K562 (cell line): Measurements from ENCODE around the gene TMEM217. TPM values are rescaled to one million over a fixed set of nuclear protein-coding genes. Genes with fewer than 3 reads are reported as not detected.
A peak's percentile ranks its signal among the peaks of the same experiment; 100 is the strongest.

Experiments
- ATF4 ChIP-seq: fragments of 450-650 bp; formaldehyde crosslinking; IDR thresholded peaks from 2 replicates; pipeline ENCODE4 v1.4.0; 2022; ENCODE audit warnings: mild to moderate bottlenecking, moderate library complexity
- CSDE1 ChIP-seq, 2 experiments: fragments of 450-650 bp; IDR thresholded peaks; 2 replicates each; pipeline ENCODE4 v1.6.1; 2016; ENCODE audit warnings: mild to moderate bottlenecking in 1 of 2
- CTCF ChIP-seq, 3 experiments: IDR thresholded peaks in 2 of 3; conservative IDR thresholded peaks in 1 of 3; 2 replicates each; pipeline ENCODE4 v1.5.1; 2011 to 2012; ENCODE audit warnings: low read length in 3 of 3, mild to moderate bottlenecking in 3 of 3, control low read depth in 2 of 3, improper control_type of control experiment in 1 of 3, inconsistent platforms in 1 of 3, low read depth in 1 of 3, mixed read lengths in 1 of 3, moderate library complexity in 1 of 3; ENCODE audit not compliant: insufficient read depth in 2 of 3
- ERF ChIP-seq: fragments of 450-650 bp; formaldehyde crosslinking; IDR thresholded peaks from 2 replicates; pipeline ENCODE4 v1.4.0; 2020; ENCODE audit warnings: mild to moderate bottlenecking, mixed read lengths
- FOXA3 ChIP-seq, 2 experiments: fragments of 450-650 bp in 1 of 2; sonication (generic) in 1 of 2; formaldehyde crosslinking; IDR thresholded peaks in 1 of 2; conservative IDR thresholded peaks in 1 of 2; 2 replicates each; pipeline versions ENCODE4 v1.4.0 to v1.8.0; 2020 to 2022; ENCODE audit warnings: mild to moderate bottlenecking in 2 of 2, missing genetic modification reagents in 1 of 2
- JUN ChIP-seq, 2 experiments: sonication (generic) in 1 of 2; formaldehyde crosslinking in 1 of 2; IDR thresholded peaks; 2 replicates each; pipeline versions ENCODE4 v1.6.1 to v1.8.0; 2012 to 2022; ENCODE audit warnings: borderline replicate concordance in 2 of 2, mild to moderate bottlenecking in 2 of 2, improper control_type of control experiment in 1 of 2, low read depth in 1 of 2, low read length in 1 of 2, missing genetic modification reagents in 1 of 2
- MLLT1 ChIP-seq, 2 experiments: fragments of 450-650 bp; IDR thresholded peaks; 2 replicates each; pipeline ENCODE4 v1.6.1; 2016
- MXD1 ChIP-seq: fragments of 250-450 bp; sonication (Bioruptor Pico); IDR thresholded peaks from 2 replicates; pipeline ENCODE4 v1.8.0; 2021; ENCODE audit warnings: borderline replicate concordance, mild to moderate bottlenecking, moderate library complexity; ENCODE audit not compliant: poor library complexity, severe bottlenecking
- NFE2L1 ChIP-seq: fragments of 450-650 bp; IDR thresholded peaks from 2 replicates; pipeline ENCODE4 v1.6.1; 2016; ENCODE audit warnings: missing genetic modification characterization, low read depth, mild to moderate bottlenecking, missing compliant biosample characterization, moderate library complexity, borderline replicate concordance
- NR2C1 ChIP-seq, 2 experiments: fragments of 450-650 bp; IDR thresholded peaks; 2 replicates each; pipeline ENCODE4 v1.6.1; 2017; ENCODE audit warnings: mild to moderate bottlenecking in 2 of 2, antibody characterized with exemption in 1 of 2, inconsistent platforms in 1 of 2, missing compliant biosample characterization in 1 of 2, missing genetic modification characterization in 1 of 2
- PML ChIP-seq: IDR thresholded peaks from 2 replicates; pipeline ENCODE4 v1.6.1; 2012; ENCODE audit warnings: low read length, inconsistent platforms
- TAF1 ChIP-seq: IDR thresholded peaks from 2 replicates; pipeline ENCODE4 v1.6.1; 2011; ENCODE audit warnings: mild to moderate bottlenecking, low read length, moderate library complexity; ENCODE audit not compliant: insufficient read depth, control insufficient read depth, severe bottlenecking; ENCODE audit errors: extremely low read depth
- TBL1XR1 ChIP-seq, 2 experiments: IDR thresholded peaks; 2 replicates each; pipeline ENCODE4 v1.6.1; 2012; ENCODE audit warnings: improper control_type of control experiment in 2 of 2, low read length in 2 of 2, mild to moderate bottlenecking in 1 of 2
- USF1 ChIP-seq: sonication (generic); formaldehyde crosslinking; IDR thresholded peaks from 2 replicates; pipeline ENCODE4 v1.9.0; 2022; ENCODE audit warnings: mild to moderate bottlenecking, missing genetic modification reagents
- ZBTB2 ChIP-seq: fragments of 450-650 bp; IDR thresholded peaks from 2 replicates; pipeline ENCODE4 v1.6.1; 2016; ENCODE audit warnings: antibody characterized with exemption
- polyA plus RNA-seq, 8 experiments: library from polyadenylated mRNA; depleted of rRNA in 4 of 8; stranded (reverse) in 5 of 8; unstranded in 3 of 8; fragments of >200 nt; fragmentation: Nextera tagmentation in 2 of 8; fragmentation: Illumina TruSeq in 1 of 8; extraction: Ambion mirVana in 2 of 8; extraction: Trizol in 1 of 8; gene quantifications; 2 replicates each; pipeline versions ENCODE4 v1.2.1 to v1.2.3, GENCODE V29; 2011 to 2014; ENCODE audit warnings: inconsistent platforms in 1 of 8, missing spikeins in 1 of 8
- total RNA-seq, 7 experiments: library from RNA; depleted of rRNA in 6 of 7; stranded (reverse); fragments of >200 nt in 6 of 7; fragmentation: Illumina TruSeq in 2 of 7; extraction: Trizol in 2 of 7; gene quantifications; 2 replicates each; pipeline versions ENCODE4 v1.2.1 to v1.2.3, GENCODE V29; 2011 to 2021; ENCODE audit warnings: low replicate concordance in 1 of 7

Gene TMEM217
- total and polyA plus RNA-seq, 9 of the 15 experiments (the other 6 are each of a cell fraction or from before 2014, with no cell fraction given): 1.3 to 8.0 (median 1.9) TPM

- TF ChIP-seq TAF1 (no peak), ATF4 (0 out of 2 replicates have a peak, but pooled peaks have one; percentile 0), MLLT1 (IDR thresholded peaks at IDR 0.05) (peak in 1 of 2 experiments; percentile 17; a peak in 1 of 4 replicates), CTCF (IDR thresholded peaks at IDR 0.05 in 2 of 3, conservative IDR thresholded peaks at IDR 0.05 in 1 of 3; ENCODE audit: insufficient read depth in 2 of 3, low read depth in 1 of 3, low read length in 3 of 3) (peak; percentile 10 to 30 (median 20); a peak in 1 of 6 replicates), USF1 (CRISPR knock-in tag) (peak; percentile 54; the same call in 1 of the 2 replicates), CSDE1 (IDR thresholded peaks at IDR 0.05) (no peak), JUN (IDR thresholded peaks at IDR 0.05; ENCODE audit: borderline replicate concordance, low read depth, low read length) (no peak), JUN (CRISPR knock-in tag; IDR thresholded peaks at IDR 0.05; ENCODE audit: borderline replicate concordance) (peak; percentile 77; the same call in 1 of the 2 replicates), PML (no peak), FOXA3 (CRISPR knock-in tag; conservative IDR thresholded peaks at IDR 0.05 in 1 of 2, IDR thresholded peaks at IDR 0.05 in 1 of 2) (peak; percentile 15 to 74; a peak in 1 of 4 replicates), MXD1 (CRISPR knock-in tag) (no peak), ERF (0 out of 2 replicates have a peak, but pooled peaks have one; percentile 22), NFE2L1 (tag) (no peak), TBL1XR1 (IDR thresholded peaks at IDR 0.05; ENCODE audit: low read length in 2 of 2) (no peak), NR2C1 (IDR thresholded peaks at IDR 0.05) (peak; percentile 47; the same call in 1 of the 2 replicates), NR2C1 (tag; IDR thresholded peaks at IDR 0.05) (no peak; the same call in 1 of the 2 replicates), ZBTB2 (no peak)
These were observed 611 bp upstream of the TMEM217 start (continued) for GRCh38 chr6:37258405-37259105.
